ENCODE measurements around the gene TOX3.

DNA sequence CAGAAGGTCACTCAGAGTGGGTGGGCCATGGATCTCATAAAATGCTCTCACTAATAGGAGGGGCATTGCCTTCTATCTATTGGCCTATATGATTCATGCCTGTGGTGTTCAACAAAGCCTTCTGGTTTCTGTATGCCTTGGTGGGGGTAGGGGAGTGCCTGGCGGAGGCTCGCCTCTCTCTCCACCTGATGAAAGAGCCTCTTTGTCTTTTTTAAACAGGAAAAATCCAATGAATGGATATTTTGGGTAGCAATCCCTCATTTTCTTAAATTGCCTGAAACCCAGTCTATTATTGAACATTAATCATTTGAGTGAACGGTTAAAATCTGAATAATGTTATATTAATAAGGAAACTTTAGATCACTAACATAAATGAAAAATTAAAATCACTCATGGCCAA lies 90.6 kb downstream of the TOX3 start:
- TF ChIP-seq, protein P1, sequence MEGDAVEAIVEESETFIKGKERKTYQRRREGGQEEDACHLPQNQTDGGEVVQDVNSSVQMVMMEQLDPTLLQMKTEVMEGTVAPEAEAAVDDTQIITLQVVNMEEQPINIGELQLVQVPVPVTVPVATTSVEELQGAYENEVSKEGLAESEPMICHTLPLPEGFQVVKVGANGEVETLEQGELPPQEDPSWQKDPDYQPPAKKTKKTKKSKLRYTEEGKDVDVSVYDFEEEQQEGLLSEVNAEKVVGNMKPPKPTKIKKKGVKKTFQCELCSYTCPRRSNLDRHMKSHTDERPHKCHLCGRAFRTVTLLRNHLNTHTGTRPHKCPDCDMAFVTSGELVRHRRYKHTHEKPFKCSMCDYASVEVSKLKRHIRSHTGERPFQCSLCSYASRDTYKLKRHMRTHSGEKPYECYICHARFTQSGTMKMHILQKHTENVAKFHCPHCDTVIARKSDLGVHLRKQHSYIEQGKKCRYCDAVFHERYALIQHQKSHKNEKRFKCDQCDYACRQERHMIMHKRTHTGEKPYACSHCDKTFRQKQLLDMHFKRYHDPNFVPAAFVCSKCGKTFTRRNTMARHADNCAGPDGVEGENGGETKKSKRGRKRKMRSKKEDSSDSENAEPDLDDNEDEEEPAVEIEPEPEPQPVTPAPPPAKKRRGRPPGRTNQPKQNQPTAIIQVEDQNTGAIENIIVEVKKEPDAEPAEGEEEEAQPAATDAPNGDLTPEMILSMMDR (IDR thresholded peaks at IDR 0.05; ENCODE audit: low read length): no peak
- no peak for TF ChIP-seq EZH2 (IDR thresholded peaks at IDR 0.05; ENCODE audit: borderline replicate concordance, low read length)

Data from OCI-LY1 (cell line).